Measurements from ENCODE around the gene GNG14.
"Not testable (repeated sequence)": the region's sequence is repeated elsewhere in the genome, so short reads cannot be mapped to it uniquely, and the experiment has no call there.

The GNG14 gene

GRCh38 chr19:12687496-12688196 is at the start of gene GNG14:
Gene GNG14, plus strand, starts transcription at chr19:12687998. Its CDS starts 51 bp downstream, at chr19:12688049.
- H3K4me3 Mint-ChIP-seq = no peak within 1 kb of the TSS
- H3K36me3 Mint-ChIP-seq (ENCODE audit: low read depth) = peaks cover 4% of the 10 kb centered on the region

GRCh38 chr19:12638611-12639182 is 49.1 kb upstream of the GNG14 start:
- H3K9me3 Mint-ChIP-seq = no peaks in the 10 kb centered on the region
- no peak overlapping the region for H3K27ac Mint-ChIP-seq
- H3K36me3 Mint-ChIP-seq (ENCODE audit: low read depth) = peaks cover 16% of the 10 kb centered on the region
- no peak overlapping the region for H3K4me3 Mint-ChIP-seq
- H3K27me3 Mint-ChIP-seq = no peaks in the 10 kb centered on the region
- peaks cover 26% of the 10 kb centered on the region for H3K4me1 Mint-ChIP-seq (ENCODE audit: low read depth)

More at GRCh38 chr19:12687496-12688196, at the start of gene GNG14:
- H3K4me1 Mint-ChIP-seq (ENCODE audit: low read depth) = no peaks in the 10 kb centered on the region
- H3K27me3 Mint-ChIP-seq = no peaks in the 10 kb centered on the region
- no peaks in the 10 kb centered on the region for H3K9me3 Mint-ChIP-seq
- H3K27ac Mint-ChIP-seq = no peak within 1 kb of the TSS

- Mint-ChIP-seq H3K27ac (peak overlapping the region; percentile 87), H3K4me1 (ENCODE audit: low read depth) (peaks cover 24% of the 10 kb centered on the region), H3K9me3 (no peaks in the 10 kb centered on the region)
These were observed 47.7 kb upstream of the GNG14 start for GRCh38 chr19:12639901-12640613.

GRCh38 chr19:12641456-12641855 is 46.3 kb upstream of the GNG14 start:
- Mint-ChIP-seq H3K4me1 (ENCODE audit: low read depth) (peaks cover 19% of the 10 kb centered on the region), H3K9me3 (no peaks in the 10 kb centered on the region), H3K36me3 (ENCODE audit: low read depth) (peaks cover 23% of the 10 kb centered on the region), H3K27ac (no peak overlapping the region), H3K27me3 (no peaks in the 10 kb centered on the region), H3K4me3 (no peak overlapping the region)

More at GRCh38 chr19:12639901-12640613, 47.7 kb upstream of the GNG14 start:
- Mint-ChIP-seq H3K36me3 (ENCODE audit: low read depth) (peaks cover 17% of the 10 kb centered on the region), H3K27me3 (no peaks in the 10 kb centered on the region), H3K4me3 (peak overlapping the region; percentile 82)

GRCh38 chr19:12642506-12642905 is 45.3 kb upstream of the GNG14 start:
- no peaks in the 10 kb centered on the region for H3K9me3 Mint-ChIP-seq
- H3K4me1 Mint-ChIP-seq (ENCODE audit: low read depth) = peaks cover 11% of the 10 kb centered on the region
- H3K27ac Mint-ChIP-seq = no peak overlapping the region
- H3K36me3 Mint-ChIP-seq (ENCODE audit: low read depth) = peaks cover 18% of the 10 kb centered on the region
- no peak overlapping the region for H3K4me3 Mint-ChIP-seq
- no peaks in the 10 kb centered on the region for H3K27me3 Mint-ChIP-seq

- H3K27me3 Mint-ChIP-seq, H3K4me3 Mint-ChIP-seq, H3K27ac Mint-ChIP-seq, H3K9me3 Mint-ChIP-seq: not testable (repeated sequence)
- Mint-ChIP-seq H3K4me1 (ENCODE audit: low read depth) (peaks cover 11% of the 10 kb centered on the region), H3K36me3 (ENCODE audit: low read depth) (peaks cover 23% of the 10 kb centered on the region)
These were observed 44.1 kb upstream of the GNG14 start for GRCh38 chr19:12643716-12644115.

GRCh38 chr19:12646551-12646950 is 41.2 kb upstream of the GNG14 start:
- no peak overlapping the region for H3K27ac Mint-ChIP-seq
- H3K4me3 Mint-ChIP-seq = no peak overlapping the region
- H3K27me3 Mint-ChIP-seq = no peaks in the 10 kb centered on the region
- H3K9me3 Mint-ChIP-seq = no peaks in the 10 kb centered on the region
- peaks cover 40% of the 10 kb centered on the region for H3K36me3 Mint-ChIP-seq (ENCODE audit: low read depth)
- H3K4me1 Mint-ChIP-seq (ENCODE audit: low read depth) = no peaks in the 10 kb centered on the region

GRCh38 chr19:12647047-12647446 is 40.8 kb upstream of the GNG14 start:
- no peak overlapping the region for H3K4me3 Mint-ChIP-seq
- no peaks in the 10 kb centered on the region for H3K4me1 Mint-ChIP-seq (ENCODE audit: low read depth)
- H3K9me3 Mint-ChIP-seq = no peaks in the 10 kb centered on the region
- no peaks in the 10 kb centered on the region for H3K27me3 Mint-ChIP-seq
- H3K27ac Mint-ChIP-seq = no peak overlapping the region
- H3K36me3 Mint-ChIP-seq (ENCODE audit: low read depth) = peaks cover 45% of the 10 kb centered on the region

GRCh38 chr19:12647490-12648071 is 40.2 kb upstream of the GNG14 start:
- H3K36me3 Mint-ChIP-seq (ENCODE audit: low read depth) = peaks cover 46% of the 10 kb centered on the region

GRCh38 chr19:12648088-12648487 is 39.7 kb upstream of the GNG14 start:
- Mint-ChIP-seq H3K27me3 (no peaks in the 10 kb centered on the region), H3K9me3 (no peaks in the 10 kb centered on the region), H3K36me3 (ENCODE audit: low read depth) (peaks cover 46% of the 10 kb centered on the region), H3K4me3 (no peak overlapping the region), H3K27ac (no peak overlapping the region), H3K4me1 (ENCODE audit: low read depth) (no peaks in the 10 kb centered on the region)

More at GRCh38 chr19:12647490-12648071, 40.2 kb upstream of the GNG14 start:
- H3K27ac Mint-ChIP-seq = no peak overlapping the region
- H3K4me3 Mint-ChIP-seq = no peak overlapping the region
- no peaks in the 10 kb centered on the region for H3K4me1 Mint-ChIP-seq (ENCODE audit: low read depth)
- no peaks in the 10 kb centered on the region for H3K9me3 Mint-ChIP-seq
- no peaks in the 10 kb centered on the region for H3K27me3 Mint-ChIP-seq

- H3K9me3 Mint-ChIP-seq = no peaks in the 10 kb centered on the region
- H3K27me3 Mint-ChIP-seq = no peaks in the 10 kb centered on the region
- no peak overlapping the region for H3K4me3 Mint-ChIP-seq
- no peak overlapping the region for H3K27ac Mint-ChIP-seq
- no peaks in the 10 kb centered on the region for H3K4me1 Mint-ChIP-seq (ENCODE audit: low read depth)
- peaks cover 34% of the 10 kb centered on the region for H3K36me3 Mint-ChIP-seq (ENCODE audit: low read depth)
These were observed 37.9 kb upstream of the GNG14 start for GRCh38 chr19:12649941-12650340.

- H3K9me3 Mint-ChIP-seq = no peaks in the 10 kb centered on the region
- H3K27me3 Mint-ChIP-seq = no peaks in the 10 kb centered on the region
- no peak overlapping the region for H3K4me3 Mint-ChIP-seq
- no peaks in the 10 kb centered on the region for H3K4me1 Mint-ChIP-seq (ENCODE audit: low read depth)
- no peak overlapping the region for H3K27ac Mint-ChIP-seq
- H3K36me3 Mint-ChIP-seq (ENCODE audit: low read depth) = peaks cover 49% of the 10 kb centered on the region
These were observed 35.6 kb upstream of the GNG14 start for GRCh38 chr19:12652219-12652618.

- Mint-ChIP-seq H3K27ac (no peak overlapping the region), H3K9me3 (no peaks in the 10 kb centered on the region), H3K4me3 (no peak overlapping the region), H3K4me1 (ENCODE audit: low read depth) (no peaks in the 10 kb centered on the region), H3K27me3 (no peaks in the 10 kb centered on the region), H3K36me3 (ENCODE audit: low read depth) (peaks cover 55% of the 10 kb centered on the region)
These were observed 32.3 kb upstream of the GNG14 start for GRCh38 chr19:12655546-12655945.

- H3K36me3 Mint-ChIP-seq (ENCODE audit: low read depth) = peaks cover 42% of the 10 kb centered on the region
- H3K27ac Mint-ChIP-seq = no peak overlapping the region
- H3K4me1 Mint-ChIP-seq (ENCODE audit: low read depth) = no peaks in the 10 kb centered on the region
- H3K9me3 Mint-ChIP-seq = no peaks in the 10 kb centered on the region
- no peak overlapping the region for H3K4me3 Mint-ChIP-seq
- no peaks in the 10 kb centered on the region for H3K27me3 Mint-ChIP-seq
These were observed 30.8 kb upstream of the GNG14 start for GRCh38 chr19:12656899-12657571.

Measured in stimulated activated naive CD8-positive, alpha-beta T cell treated with anti-CD3 and anti-CD28 coated beads, Interleukin-15, Interleukin-2, amounts not matched to agents 100 ng/mL and 50 ng/mL, for 24 hours (primary cell).